GM12873 (cell line): ENCODE data around the gene TAS2R40.

Experiments used
- CTCF ChIP-seq: IDR thresholded peaks from 2 replicates; pipeline ENCODE4 v1.5.1; 2012; ENCODE audit warnings: low read depth, mild to moderate bottlenecking, moderate library complexity, low read length, control low read depth; ENCODE audit not compliant: insufficient read depth; ENCODE audit errors: missing control alignments

The TAS2R40 gene

DNA sequence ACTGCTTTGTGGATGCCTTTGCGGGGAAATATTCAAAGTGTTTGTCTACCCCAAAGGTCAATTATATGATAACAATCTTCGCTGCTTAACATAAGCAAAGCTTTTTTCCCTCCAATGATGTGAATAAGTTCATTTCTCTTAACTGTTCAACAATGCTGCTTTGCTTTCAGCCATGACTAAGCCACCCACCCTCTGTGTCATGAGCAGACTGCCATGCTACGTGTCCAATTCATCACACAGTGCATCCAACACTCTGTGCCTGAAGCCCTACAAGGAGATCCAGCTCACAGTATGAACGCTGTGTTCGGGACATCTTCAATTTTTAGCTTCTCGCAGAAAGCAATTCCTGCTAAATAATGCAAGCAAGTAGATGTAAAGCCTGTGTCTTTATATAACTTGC, 5.7 kb upstream of the TAS2R40 start:
- no peak for TF ChIP-seq CTCF

DNA sequence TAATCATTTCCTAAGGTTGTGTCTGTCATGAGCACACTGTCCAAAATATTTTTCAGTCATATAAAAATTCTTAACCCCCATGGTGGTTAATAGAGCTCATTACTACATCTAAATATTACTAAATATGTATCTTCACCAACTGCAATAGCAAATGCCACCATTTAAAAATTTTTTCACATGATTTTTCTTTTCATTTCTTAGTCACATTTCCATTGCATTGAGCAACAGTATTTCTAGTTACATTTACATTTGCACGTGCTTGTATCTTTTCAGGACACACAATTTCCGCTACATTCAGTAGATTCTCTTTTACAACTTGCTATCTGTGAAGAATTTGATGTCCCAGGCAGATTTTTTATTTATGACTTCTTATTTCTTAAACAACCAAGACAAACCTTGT, 5.2 kb upstream of the TAS2R40 start:
- TF ChIP-seq CTCF, result no peak

- no peak for TF ChIP-seq CTCF
Measured at GRCh38 chr7:143217806-143218205, 4.0 kb upstream of the TAS2R40 start.

DNA sequence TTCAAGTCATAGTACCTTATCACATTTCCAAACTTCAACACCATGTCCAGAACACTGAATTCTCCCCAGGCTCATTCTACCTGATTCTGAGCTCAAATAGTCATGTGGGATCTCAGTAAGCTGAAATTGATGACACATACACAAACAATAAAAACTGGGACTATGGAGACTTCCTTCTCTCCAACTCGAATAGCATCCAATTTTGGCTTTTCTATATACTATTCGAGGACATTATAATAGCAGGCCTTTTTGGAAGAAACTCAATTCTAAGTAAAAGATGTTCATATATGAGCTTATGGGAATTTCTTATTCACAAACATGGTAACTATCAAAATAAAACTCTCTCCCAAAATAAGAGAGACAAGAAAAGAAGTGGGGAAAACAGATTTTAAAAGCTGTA, 551 bp upstream of the TAS2R40 start:
- no peak for TF ChIP-seq CTCF

GRCh38 chr7:143222782-143223181, 945 bp downstream of the TAS2R40 start:
- TF ChIP-seq CTCF, result no peak

- no peak for TF ChIP-seq CTCF
Measured at GRCh38 chr7:143223784-143224183, 1.9 kb downstream of the TAS2R40 start.

GRCh38 chr7:143225047-143225446, 3.2 kb downstream of the TAS2R40 start:
- TF ChIP-seq CTCF, result no peak
